Muscle of arm (tissue), 12 donors: ENCODE measurements around the gene CALML4. TPM values are rescaled to one million over a fixed set of nuclear protein-coding genes. Genes with fewer than 3 reads are reported as not detected.
"Not testable (repeated sequence)": the region's sequence is repeated elsewhere in the genome, so short reads cannot be mapped to it uniquely, and the experiment has no call there.

Source experiments
- DNase-seq: peaks from one replicate; pipeline ENCODE4 v3.0.0-alpha.2; 2013
- polyA plus RNA-seq, 12 donors: library from polyadenylated mRNA; unstranded; fragments of 120-200 nt; gene quantifications; one replicate each; pipeline ENCODE4 v1.2.1, GENCODE V29; 2013; ENCODE audit not compliant: insufficient read length in 12 of 12

Gene CALML4
- polyA plus RNA-seq, 12 donors: 5.2 to 17.7 (median 8.5) TPM; not detected in 2

DNA sequence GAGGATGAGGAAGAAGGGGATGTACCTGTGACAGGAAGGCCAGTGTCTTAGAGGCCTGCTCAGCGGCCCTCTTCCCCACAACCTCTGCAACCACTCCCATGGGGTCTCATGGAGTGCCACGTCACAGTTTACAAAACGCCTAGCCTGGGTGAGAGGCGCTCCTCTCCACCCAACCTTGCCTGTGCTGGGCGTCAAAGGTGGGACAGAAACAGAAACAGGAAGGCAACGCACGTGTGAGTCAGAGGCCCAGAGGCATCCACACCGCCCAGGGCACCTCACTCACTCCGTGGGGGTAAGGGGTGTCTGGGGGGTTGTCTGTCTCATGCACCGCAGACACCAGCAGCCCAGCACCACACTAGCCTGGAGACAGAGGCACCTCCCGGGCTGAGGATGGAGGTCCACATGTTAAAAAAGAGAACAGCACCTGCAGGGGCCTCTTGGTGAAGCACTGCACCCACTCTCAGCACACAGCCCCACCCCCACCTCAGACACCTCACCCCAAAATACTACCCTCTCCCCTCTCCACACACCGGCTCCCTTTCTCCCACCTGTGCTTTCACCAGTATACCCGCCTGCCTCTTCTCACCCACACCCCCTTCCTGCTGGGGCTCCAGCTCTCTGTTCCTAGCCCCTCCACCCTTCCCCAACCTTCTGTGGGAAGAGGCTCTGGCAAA, 4.7 kb upstream of the CALML4 start:
- DNase-seq: no peak

- no peak for DNase-seq
These were observed 4.1 kb upstream of the CALML4 start for GRCh38 chr15:68209272-68209671.

GRCh38 chr15:68208636-68209240, 3.6 kb upstream of the CALML4 start:
- no peak for DNase-seq

- no peak for DNase-seq
These were observed 3.0 kb upstream of the CALML4 start for GRCh38 chr15:68208136-68208535.

DNA sequence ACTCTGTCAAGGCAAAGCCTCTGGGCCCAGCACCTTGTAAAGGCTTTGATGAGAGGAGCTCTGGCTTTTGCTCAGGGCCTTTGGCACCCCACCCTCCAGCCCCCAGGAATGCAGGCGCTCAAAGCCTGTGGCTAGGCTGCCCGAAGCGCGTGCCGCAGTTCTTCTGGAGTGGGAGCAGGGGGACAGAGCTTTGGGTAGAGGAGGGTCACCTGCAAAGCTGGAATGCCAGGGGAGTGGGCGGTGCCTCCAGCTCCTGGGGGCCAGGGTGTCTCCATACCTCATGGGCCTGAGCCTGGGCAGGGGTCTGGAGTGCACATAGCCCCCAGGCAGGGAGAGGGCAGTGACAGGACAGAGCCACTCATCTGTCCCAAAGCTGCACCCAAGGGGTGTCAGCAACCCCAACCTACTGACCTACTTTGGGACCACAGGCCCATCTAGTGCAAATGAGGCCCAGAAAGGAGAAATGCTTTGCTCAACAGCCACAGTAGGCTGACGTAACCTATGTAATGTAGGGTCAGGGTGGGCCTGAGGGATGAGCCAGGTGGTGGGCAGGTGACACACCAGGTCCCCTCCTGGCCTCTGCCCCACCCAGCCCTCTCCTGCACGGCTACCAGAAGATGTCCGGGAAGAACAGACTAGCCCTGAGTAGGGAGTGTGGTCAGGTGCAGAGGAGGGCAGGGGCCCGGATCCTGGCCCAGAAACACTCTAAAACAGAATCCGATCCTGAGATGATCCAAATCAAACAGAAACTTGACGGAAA, 2.2 kb upstream of the CALML4 start:
- no peak for DNase-seq

- no peak for DNase-seq
These were observed 1.6 kb upstream of the CALML4 start for GRCh38 chr15:68206711-68207151.

GRCh38 chr15:68205954-68206539, 915 bp upstream of the CALML4 start:
- DNase-seq: no peak

- no peak for DNase-seq
These were observed 419 bp upstream of the CALML4 start for GRCh38 chr15:68205558-68205944.

GRCh38 chr15:68204361-68204760, 771 bp downstream of the CALML4 start:
- DNase-seq: no peak

DNA sequence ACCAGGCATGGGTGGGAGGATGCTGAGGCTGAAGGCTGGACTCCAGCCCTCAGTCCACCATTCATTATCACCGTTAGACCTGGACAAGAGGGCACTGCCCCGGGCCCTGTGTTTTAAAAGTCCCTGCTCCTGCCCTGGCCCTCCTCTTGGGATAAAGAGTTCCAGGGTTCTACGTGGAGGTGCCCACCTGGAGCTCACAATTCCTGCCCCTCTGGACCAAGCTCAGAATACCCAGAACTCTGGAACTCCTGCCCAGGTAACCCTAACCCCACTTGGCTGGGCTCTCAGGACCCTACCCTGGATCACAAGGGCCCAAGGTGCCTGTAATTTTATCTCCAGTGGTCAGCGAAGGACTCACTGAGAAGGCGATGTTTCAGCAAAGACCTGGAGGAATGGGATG, 1.2 kb downstream of the CALML4 start:
- DNase-seq: no peak

DNA sequence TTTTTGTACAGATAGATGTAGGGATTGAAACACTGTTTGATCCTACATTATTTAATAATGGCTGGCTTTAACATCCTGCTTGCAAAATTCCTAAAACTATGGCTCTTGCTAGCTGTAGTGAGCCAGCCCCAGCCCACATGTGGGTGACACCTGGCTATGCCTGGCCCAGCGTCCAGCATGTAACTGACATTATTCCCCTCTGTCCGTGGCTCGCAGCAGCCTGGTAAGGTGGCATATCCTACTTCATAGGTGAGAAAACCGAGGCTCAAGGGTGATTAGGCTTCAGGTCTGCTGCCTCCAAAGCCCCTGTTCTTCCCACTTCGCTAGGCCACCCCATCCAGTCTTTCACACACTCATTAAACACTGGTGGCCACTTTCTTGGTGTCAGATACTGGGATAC, 1.6 kb downstream of the CALML4 start:
- no peak for DNase-seq

GRCh38 chr15:68202994-68203393, 2.1 kb downstream of the CALML4 start:
- not testable (repeated sequence) for DNase-seq

- no peak for DNase-seq
These were observed 3.3 kb downstream of the CALML4 start for GRCh38 chr15:68201879-68202261.

GRCh38 chr15:68201153-68201878, 3.8 kb downstream of the CALML4 start:
- DNase-seq: no peak

DNA sequence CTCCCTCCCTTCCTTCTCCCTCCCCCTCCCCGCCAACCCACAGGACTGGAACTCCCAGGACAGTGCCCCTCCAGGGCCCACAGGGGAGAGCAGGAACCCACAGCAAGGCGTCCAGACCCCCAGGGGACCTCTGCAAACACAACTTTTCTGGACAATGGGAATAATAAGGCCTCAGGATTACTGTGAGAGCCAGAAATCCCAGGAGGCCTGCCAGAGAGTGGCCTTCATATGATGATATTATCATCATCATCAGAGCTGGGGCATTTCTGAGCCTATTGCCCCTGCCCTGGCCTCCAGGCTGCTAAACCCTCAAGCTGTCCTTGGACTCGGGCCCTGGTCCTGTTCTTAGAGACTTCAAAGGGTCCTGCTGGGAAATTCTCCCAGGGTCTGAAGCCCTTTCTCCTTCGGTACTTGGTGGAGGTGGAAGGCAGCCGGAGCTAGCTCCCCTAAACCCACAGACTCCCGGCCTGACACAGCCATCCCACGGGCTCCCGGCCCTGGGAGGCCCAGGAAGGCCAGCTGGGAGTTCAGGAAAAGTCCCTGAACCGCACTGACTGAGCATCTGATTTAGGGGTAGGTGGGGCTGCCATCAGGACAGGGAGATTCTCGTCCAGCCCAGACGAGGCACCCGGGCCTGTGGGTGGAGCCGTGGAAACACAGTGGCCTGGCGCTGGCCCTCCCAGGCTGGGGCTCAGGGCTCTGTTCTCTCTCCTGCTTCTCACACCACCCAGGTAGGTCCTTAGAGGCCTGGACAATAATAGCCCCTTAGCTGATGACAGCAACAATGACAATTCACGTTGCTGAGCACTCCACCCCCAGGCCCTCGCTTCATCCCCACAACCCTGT, 4.9 kb downstream of the CALML4 start:
- no peak for DNase-seq

DNA sequence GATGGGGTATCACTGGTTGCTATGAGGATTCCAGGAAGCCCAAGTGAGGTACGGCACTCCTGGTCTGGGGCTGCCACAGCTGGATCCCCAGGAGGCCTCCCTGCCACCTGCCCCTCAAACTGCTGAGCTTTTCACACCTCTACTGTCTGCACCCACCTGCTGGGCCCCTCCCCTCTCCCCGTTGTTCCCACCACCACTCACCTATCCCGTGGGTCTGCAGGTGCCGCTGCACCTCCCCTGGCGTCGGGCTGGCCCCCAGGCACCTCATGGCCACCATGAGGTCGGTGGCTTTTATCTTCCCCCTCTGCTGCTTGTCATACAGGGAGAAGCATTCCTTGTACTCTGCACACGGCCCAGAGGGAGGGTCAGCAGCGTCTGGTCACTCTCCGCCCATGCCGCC, 5.8 kb downstream of the CALML4 start:
- no peak for DNase-seq

- DNase-seq: no peak
These were observed 7.3 kb downstream of the CALML4 start for GRCh38 chr15:68197661-68198437.

- no peak for DNase-seq
These were observed 8.0 kb downstream of the CALML4 start for GRCh38 chr15:68197170-68197492.

- DNase-seq: no peak
These were observed 8.5 kb downstream of the CALML4 start for GRCh38 chr15:68196445-68197169.
